ENCODE data around the gene KLHL29.

GRCh38 chr2:23381485-23381884, 3.5 kb upstream of the KLHL29 start:
- TF ChIP-seq CTCF (IDR thresholded peaks at IDR 0.05; ENCODE audit: poor library complexity) = no peak
- no peak for TF ChIP-seq EZH2 (IDR thresholded peaks at IDR 0.05; ENCODE audit: borderline replicate concordance)
- TF ChIP-seq EZH2phosphoT487 (IDR thresholded peaks at IDR 0.05; ENCODE audit: low read depth, severe bottlenecking, unreplicated experiment) = no peak

Data from hepatocyte (in vitro differentiated cells).